GM12892 (cell line): ENCODE results near the gene SGCE.

Experiments used
- DNase-seq: peaks from one replicate; pipeline ENCODE4 v3.0.0; 2011; ENCODE audit not compliant: insufficient read length
- FAIRE-seq: peaks from 2 replicates; lab custom pipeline; 2011; peaks lifted over from hg19 to GRCh38; lab: Jason Lieb, UNC
- POLR2A ChIP-seq: IDR thresholded peaks from 2 replicates; pipeline ENCODE4 v1.6.1; 2011; ENCODE audit warnings: low read depth, low read length, control low read depth
- POLR2AphosphoS5 ChIP-seq: IDR thresholded peaks from 2 replicates; pipeline ENCODE4 v1.6.1; 2011; ENCODE audit warnings: low read depth, low read length, control low read depth
- TAF1 ChIP-seq: IDR thresholded peaks from 2 replicates; pipeline ENCODE4 v1.6.1; 2011; ENCODE audit warnings: low read depth, mild to moderate bottlenecking, control low read depth, low read length, borderline replicate concordance

Gene SGCE

GRCh38 chr7:94676431-94676830, 20.5 kb upstream of the SGCE start:
- TF ChIP-seq POLR2A (no peak), POLR2AphosphoS5 (no peak), TAF1 (no peak)
- FAIRE-seq (peak; percentile 9), DNase-seq (no peak)

GRCh38 chr7:94675356-94675755, 19.4 kb upstream of the SGCE start:
- TF ChIP-seq POLR2AphosphoS5, result no peak
- no peak for TF ChIP-seq POLR2A
- TF ChIP-seq TAF1, result no peak
- FAIRE-seq, result no peak
- DNase-seq, result no peak

DNA sequence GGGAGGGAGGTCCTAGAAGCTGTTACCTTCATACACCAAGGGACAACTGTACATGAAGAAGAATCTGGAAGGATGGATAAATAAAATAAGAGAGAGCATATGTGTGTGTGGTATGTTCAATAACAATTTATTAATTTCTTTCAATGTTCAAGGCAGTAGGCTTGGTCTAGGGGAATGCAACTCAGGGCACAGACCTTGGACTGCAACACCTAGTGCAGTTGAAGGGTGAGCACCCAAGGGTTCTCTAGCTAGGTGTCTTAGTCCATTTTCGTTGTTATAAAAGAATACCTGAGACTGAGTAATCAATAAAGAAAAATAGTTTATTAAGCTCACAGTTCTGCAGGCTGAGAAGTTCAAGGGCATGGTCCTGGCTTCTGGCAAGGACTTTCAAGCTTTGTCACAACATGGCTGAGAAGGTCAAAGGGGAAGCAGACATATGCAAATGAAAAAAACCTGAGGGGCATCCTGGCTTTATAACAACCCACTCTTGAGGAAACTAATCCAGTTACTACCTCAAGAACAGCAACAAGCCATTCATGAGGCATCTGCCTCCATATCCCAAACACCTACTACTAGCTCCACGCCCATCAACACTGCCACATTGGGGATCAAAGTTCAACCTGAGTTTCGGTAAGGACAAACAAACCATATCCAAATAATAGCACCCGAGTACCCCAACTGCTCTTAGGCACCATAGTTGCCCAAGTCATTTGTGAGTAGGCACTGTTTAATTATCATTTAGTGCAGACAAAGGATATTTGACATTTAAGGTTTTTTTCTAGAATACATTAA, 15.7 kb upstream of the SGCE start:
- DNase-seq, result no peak
- TF ChIP-seq POLR2A (no peak), TAF1 (no peak), POLR2AphosphoS5 (no peak)
- FAIRE-seq, result no peak

DNA sequence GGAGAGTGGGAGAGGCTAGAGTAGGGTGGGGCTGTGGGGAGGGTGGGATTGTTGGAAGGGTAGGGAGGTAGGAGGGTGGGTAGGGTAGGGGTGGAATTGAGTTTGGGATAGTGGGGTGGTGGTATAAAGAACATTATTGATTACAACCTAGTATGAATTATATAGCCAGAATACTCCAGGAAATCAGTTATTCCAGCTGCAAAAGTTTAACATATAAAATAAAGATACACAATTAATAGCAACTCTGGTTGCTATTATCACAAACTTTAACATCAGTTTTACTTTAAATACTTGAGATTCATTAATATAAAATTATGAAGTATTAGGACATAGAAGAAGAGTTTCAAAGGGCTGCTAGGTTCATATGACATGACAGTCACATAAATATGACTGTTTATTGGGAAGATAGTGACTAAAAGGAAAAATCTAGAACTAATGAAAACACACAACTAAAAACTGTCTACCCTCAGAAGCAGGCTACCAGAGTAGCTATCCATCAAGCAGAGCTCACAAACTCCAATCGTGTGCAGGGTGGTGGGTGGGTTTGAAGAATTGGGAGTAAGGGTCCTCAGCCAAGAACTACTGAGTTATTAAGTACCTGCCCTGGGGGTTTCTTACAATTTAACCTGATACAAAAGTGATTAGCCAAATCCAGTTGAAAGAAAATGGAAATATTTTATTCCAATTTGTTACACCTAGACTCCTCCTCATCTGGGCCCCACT, 14.0 kb upstream of the SGCE start:
- FAIRE-seq (no peak), DNase-seq (no peak)
- TF ChIP-seq POLR2AphosphoS5 (no peak), POLR2A (no peak), TAF1 (no peak)

DNA sequence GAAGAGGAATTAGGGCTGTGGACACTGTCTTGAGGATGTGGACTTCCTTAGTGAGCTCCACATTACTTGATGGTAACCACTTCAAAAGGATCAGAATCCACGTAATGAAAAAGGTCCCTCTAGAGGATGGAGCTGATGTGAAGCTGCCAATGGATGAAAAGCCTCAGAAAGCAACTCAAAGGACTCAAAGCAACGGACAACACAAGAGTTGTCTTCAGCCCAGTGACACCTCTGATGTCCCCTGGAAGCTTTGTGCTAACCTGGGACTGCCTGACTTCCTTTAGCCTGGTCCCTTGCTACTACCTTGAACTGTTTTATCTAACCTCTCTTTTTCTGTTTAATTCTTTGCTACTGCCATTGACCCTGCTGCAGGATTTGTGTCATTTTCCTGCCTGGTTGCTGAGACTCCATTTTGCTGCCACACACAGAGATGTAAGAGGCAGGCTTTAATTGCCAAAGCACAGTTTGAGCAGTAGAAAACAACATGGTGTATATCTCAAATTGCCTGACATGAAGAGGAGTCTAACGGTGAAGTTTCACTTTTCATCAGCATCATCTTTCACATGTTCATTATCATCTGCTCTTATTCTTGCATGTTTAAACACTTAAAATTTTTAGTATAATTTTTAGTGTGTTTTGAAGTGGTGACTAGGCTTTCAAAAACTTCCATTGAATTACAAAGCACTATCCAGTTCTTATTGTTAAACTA, 11.1 kb upstream of the SGCE start:
- TF ChIP-seq POLR2AphosphoS5 (no peak), TAF1 (no peak)
- FAIRE-seq (no peak), DNase-seq (no peak)

DNA sequence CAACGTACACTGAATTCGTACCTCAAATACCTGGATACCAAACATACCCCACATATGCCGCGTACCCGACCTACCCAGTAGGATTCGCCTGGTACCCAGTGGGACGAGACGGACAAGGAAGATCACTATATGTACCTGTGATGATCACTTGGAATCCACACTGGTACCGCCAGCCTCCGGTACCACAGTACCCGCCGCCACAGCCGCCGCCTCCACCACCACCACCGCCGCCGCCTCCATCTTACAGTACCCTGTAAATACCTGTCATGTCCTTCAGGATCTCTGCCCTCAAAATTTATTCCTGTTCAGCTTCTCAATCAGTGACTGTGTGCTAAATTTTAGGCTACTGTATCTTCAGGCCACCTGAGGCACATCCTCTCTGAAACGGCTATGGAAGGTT, 9.5 kb upstream of the SGCE start:
- DNase-seq (no peak), FAIRE-seq (no peak)
- TF ChIP-seq POLR2A (no peak), POLR2AphosphoS5 (no peak), TAF1 (no peak)

GRCh38 chr7:94664023-94664422, 8.1 kb upstream of the SGCE start:
- TF ChIP-seq POLR2A (no peak), TAF1 (no peak), POLR2AphosphoS5 (no peak)
- DNase-seq (no peak), FAIRE-seq (no peak)

- DNase-seq (no peak), FAIRE-seq (peak; percentile 53)
- TF ChIP-seq POLR2AphosphoS5 (no peak), POLR2A (no peak), TAF1 (no peak)
These were observed 6.6 kb upstream of the SGCE start for GRCh38 chr7:94662548-94662947.

DNA sequence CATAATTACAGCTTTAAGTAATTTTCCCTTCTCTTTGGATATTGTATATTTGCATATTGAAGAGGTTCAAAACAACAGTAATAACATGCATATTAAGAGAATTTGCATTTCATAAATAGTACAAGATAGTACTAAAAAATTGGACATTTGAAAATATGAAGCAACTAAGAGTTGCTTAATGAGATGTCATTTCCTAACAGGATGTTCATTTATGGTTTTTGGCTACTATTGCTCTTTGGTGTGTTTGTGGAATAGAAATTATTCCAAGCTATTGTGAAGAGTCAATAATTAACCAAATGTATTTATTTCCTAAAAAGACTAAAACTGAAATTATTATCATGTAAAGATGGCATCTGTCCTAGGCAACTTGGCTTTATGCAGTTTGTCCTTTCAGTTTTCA, 4.1 kb upstream of the SGCE start:
- no peak for DNase-seq
- TF ChIP-seq POLR2AphosphoS5, result no peak
- no peak for TF ChIP-seq TAF1
- no peak for TF ChIP-seq POLR2A

GRCh38 chr7:94658826-94659225, 2.9 kb upstream of the SGCE start:
- TF ChIP-seq POLR2AphosphoS5 (no peak), TAF1 (no peak), POLR2A (no peak)
- no peak for FAIRE-seq
- DNase-seq, result no peak

More for the DNA sequence above, 4.1 kb upstream of the SGCE start:
- FAIRE-seq, result no peak
